GM21360 (cell line): ENCODE results near the gene LUC7L2.
A peak's percentile ranks its signal among the peaks of the same experiment; 100 is the strongest.
"Not testable (repeated sequence)": the region's sequence is repeated elsewhere in the genome, so short reads cannot be mapped to it uniquely, and the experiment has no call there.

Experiments
- ATAC-seq: cut with Tn5 transposase; IDR thresholded peaks from one replicate; pipeline ENCODE4 v1.9.1; 2021; ENCODE audit warnings: mild to moderate bottlenecking, moderate library complexity; ENCODE audit not compliant: unreplicated experiment

The LUC7L2 gene

GRCh38 chr7:139359366-139360209 lies at the start of gene LUC7L2:
Gene LUC7L2, plus strand, starts transcription at chr7:139359894. Its CDS starts 368 bp downstream, at chr7:139360262.
- peak; percentile 79 for ATAC-seq

- no peak for ATAC-seq
Observed at GRCh38 chr7:139317939-139318505, 41.7 kb upstream of the LUC7L2 start.

GRCh38 chr7:139321071-139321745 lies 38.5 kb upstream of the LUC7L2 start:
- no peak for ATAC-seq

- ATAC-seq, result not testable (repeated sequence)
Observed at GRCh38 chr7:139324709-139325108, 35.0 kb upstream of the LUC7L2 start.

GRCh38 chr7:139328375-139328774 lies 31.3 kb upstream of the LUC7L2 start:
- no peak for ATAC-seq

GRCh38 chr7:139329119-139329518 lies 30.6 kb upstream of the LUC7L2 start:
- ATAC-seq, result no peak

- ATAC-seq, result no peak
Observed at GRCh38 chr7:139330333-139331030, 29.2 kb upstream of the LUC7L2 start.

- no peak for ATAC-seq
Observed at GRCh38 chr7:139332697-139333359, 26.9 kb upstream of the LUC7L2 start.

GRCh38 chr7:139333443-139333842 lies 26.3 kb upstream of the LUC7L2 start:
- not testable (repeated sequence) for ATAC-seq

- ATAC-seq, result no peak
Observed at GRCh38 chr7:139334399-139335150, 25.1 kb upstream of the LUC7L2 start.

- ATAC-seq, result no peak
Observed at GRCh38 chr7:139339025-139339424, 20.7 kb upstream of the LUC7L2 start.

GRCh38 chr7:139339698-139340036 lies 20.0 kb upstream of the LUC7L2 start:
- no peak for ATAC-seq

- ATAC-seq, result peak; percentile 78
Observed at GRCh38 chr7:139340037-139340807, 19.5 kb upstream of the LUC7L2 start.

GRCh38 chr7:139340808-139341057 lies 19.0 kb upstream of the LUC7L2 start:
- ATAC-seq, result no peak

- ATAC-seq, result peak; percentile 41
Observed at GRCh38 chr7:139341058-139341775, 18.5 kb upstream of the LUC7L2 start, which contains the start of gene FMC1. Gene FMC1, plus strand, starts transcription at chr7:139341337. Its CDS starts 48 bp downstream, at chr7:139341385.

GRCh38 chr7:139341776-139342226 lies 17.9 kb upstream of the LUC7L2 start:
- ATAC-seq, result no peak

- ATAC-seq, result no peak
Observed at GRCh38 chr7:139345042-139345441, 14.7 kb upstream of the LUC7L2 start.

GRCh38 chr7:139351027-139351426 lies 8.7 kb upstream of the LUC7L2 start:
- ATAC-seq, result no peak

GRCh38 chr7:139354729-139355128 lies 5.0 kb upstream of the LUC7L2 start:
- ATAC-seq, result no peak
